H1 (cell line): ENCODE data around the gene EGFR. TPM values are rescaled to one million over a fixed set of nuclear protein-coding genes. Genes with fewer than 3 reads are reported as not detected.

ENCODE experiments used
- CTCF ChIA-PET: fragments of 300-600 bp; sonication (Branson Sonifier 250); formaldehyde crosslinking; loops from one replicate; lab custom pipeline; 2021; ENCODE audit not compliant: partially characterized antibody; lab: Charles Lee
- POLR2A ChIA-PET: fragments of 300-600 bp; sonication (Branson Sonifier 250); formaldehyde crosslinking; loops from one replicate; lab custom pipeline; 2021; ENCODE audit warnings: inconsistent platforms; ENCODE audit not compliant: partially characterized antibody; lab: Charles Lee
- DNase-seq, 2 experiments: peaks; one replicate each; pipeline versions ENCODE4 v3.0.0 to v3.0.0-alpha.2; 2010 to 2022; ENCODE audit warnings: low spot score in 2 of 2, low read depth in 1 of 2, mixed read lengths in 1 of 2
- FAIRE-seq: peaks from 2 replicates; lab custom pipeline; 2011; peaks lifted over from hg19 to GRCh38; lab: Jason Lieb, UNC
- H2AFZ ChIP-seq: 2 replicates; pipeline ENCODE4 v1.8.1; 2012; ENCODE audit warnings: low read length, inconsistent platforms
- H2AK5ac ChIP-seq: 2 replicates; pipeline ENCODE4 v1.6.1; 2013; ENCODE audit warnings: low read depth, low read length
- H2BK120ac ChIP-seq: replicated peaks from 2 replicates; pipeline ENCODE3; 2013; ENCODE audit warnings: low read depth, low read length, inconsistent platforms
- H2BK12ac ChIP-seq: 2 replicates; pipeline ENCODE4 v1.6.1; 2013; ENCODE audit warnings: low read depth, low read length
- H2BK15ac ChIP-seq: 2 replicates; pipeline ENCODE4 v1.6.1; 2013; ENCODE audit warnings: low read length
- H2BK20ac ChIP-seq: 2 replicates; pipeline ENCODE4 v1.6.1; 2013; ENCODE audit warnings: low read length
- H2BK5ac ChIP-seq: 2 replicates; pipeline ENCODE4 v1.6.1; 2013; ENCODE audit warnings: low read depth, low read length
- H3K14ac ChIP-seq: 2 replicates; pipeline ENCODE4 v1.6.1; 2013; ENCODE audit warnings: inconsistent platforms; ENCODE audit not compliant: insufficient read length
- H3K18ac ChIP-seq: 2 replicates; pipeline ENCODE4 v1.6.1; 2013; ENCODE audit warnings: low read length; ENCODE audit errors: extremely low read depth
- H3K23ac ChIP-seq: 2 replicates; pipeline ENCODE4 v1.6.1; 2013; ENCODE audit warnings: inconsistent platforms; ENCODE audit not compliant: insufficient read length
- H3K23me2 ChIP-seq: 2 replicates; pipeline ENCODE4 v1.6.1; 2013; ENCODE audit warnings: low read depth, low read length
- H3K27ac ChIP-seq: 2 replicates; pipeline ENCODE4 v1.6.1; 2011; ENCODE audit warnings: low read depth, low read length, inconsistent platforms
- H3K27me3 ChIP-seq, 4 experiments: replicated peaks in 1 of 4; 1 replicate in 1 of 4; 2 replicates in 3 of 4; pipeline versions ENCODE4 v1.6.1 to v1.8.1; 2011 to 2013; ENCODE audit warnings: low read length in 3 of 4, mild to moderate bottlenecking in 3 of 4, inconsistent platforms in 2 of 4, mixed read lengths in 2 of 4, moderate library complexity in 1 of 4; ENCODE audit not compliant: control insufficient read depth in 3 of 4, insufficient read depth in 3 of 4; ENCODE audit errors: extremely low read depth in 1 of 4
- H3K36me3 ChIP-seq, 4 experiments: 2 replicates each; pipeline versions ENCODE4 v1.6.1 to v1.8.1; 2011 to 2013; ENCODE audit warnings: mild to moderate bottlenecking in 4 of 4, low read length in 3 of 4, moderate library complexity in 2 of 4, control low read depth in 1 of 4, inconsistent platforms in 1 of 4; ENCODE audit not compliant: insufficient read depth in 4 of 4, control insufficient read depth in 2 of 4
- H3K4ac ChIP-seq: replicated peaks from 2 replicates; pipeline ENCODE3; 2013; ENCODE audit warnings: low read length, low read depth, mixed read lengths, inconsistent platforms; ENCODE audit not compliant: insufficient read length
- H3K4me1 ChIP-seq, 4 experiments: replicated peaks in 1 of 4; 1 replicate in 1 of 4; 2 replicates in 3 of 4; pipeline versions ENCODE4 v1.6.1 to v1.8.1; 2011 to 2013; ENCODE audit warnings: low read length in 3 of 4, inconsistent platforms in 2 of 4, mixed read lengths in 1 of 4; ENCODE audit not compliant: insufficient read depth in 4 of 4, control insufficient read depth in 3 of 4
- H3K4me2 ChIP-seq, 2 experiments: 2 replicates each; pipeline versions ENCODE4 v1.6.1 to v1.8.1; 2011 to 2013; ENCODE audit warnings: low read depth in 2 of 2, low read length in 2 of 2, control low read depth in 1 of 2, inconsistent platforms in 1 of 2, mild to moderate bottlenecking in 1 of 2; ENCODE audit not compliant: insufficient read depth in 1 of 2
- H3K4me3 ChIP-seq, 4 experiments: fragments of 200-600, 300-600 bp in 1 of 4; sonication (generic), shearing (Covaris generic), sonication (Bioruptor Twin) in 1 of 4; 2 replicates each; pipeline versions ENCODE4 v1.5.1 to v1.8.1; 2011 to 2016; ENCODE audit warnings: low read length in 4 of 4, low read depth in 3 of 4, control low read depth in 2 of 4, inconsistent platforms in 2 of 4, mild to moderate bottlenecking in 2 of 4, mixed read lengths in 1 of 4, moderate library complexity in 1 of 4; ENCODE audit not compliant: insufficient read depth in 2 of 4; ENCODE audit errors: extremely low read depth in 1 of 4
- H3K56ac ChIP-seq: replicated peaks from 2 replicates; pipeline ENCODE3; 2013; ENCODE audit warnings: low read depth, mild to moderate bottlenecking, mixed read lengths, low read length, inconsistent platforms; ENCODE audit not compliant: insufficient read length
- H3K79me1 ChIP-seq: 2 replicates; pipeline ENCODE4 v1.6.1; 2013; ENCODE audit warnings: low read depth, low read length, control low read depth
- H3K79me2 ChIP-seq, 2 experiments: 2 replicates each; pipeline versions ENCODE4 v1.6.1 to v1.8.1; 2012 to 2013; ENCODE audit warnings: low read length in 2 of 2, mild to moderate bottlenecking in 2 of 2, inconsistent platforms in 1 of 2; ENCODE audit not compliant: insufficient read depth in 2 of 2, control insufficient read depth in 1 of 2
- H3K9ac ChIP-seq, 4 experiments: replicated peaks in 1 of 4; 1 replicate in 1 of 4; 2 replicates in 3 of 4; pipeline versions ENCODE4 v1.6.1 to v1.8.1; 2011 to 2013; ENCODE audit warnings: low read depth in 3 of 4, low read length in 3 of 4, control low read depth in 2 of 4, mild to moderate bottlenecking in 2 of 4, moderate library complexity in 2 of 4, inconsistent platforms in 1 of 4; ENCODE audit errors: extremely low read depth in 1 of 4
- H3K9me3 ChIP-seq, 2 experiments: 2 replicates each; pipeline versions ENCODE4 v1.6.1 to v1.8.1; 2012 to 2013; ENCODE audit warnings: mild to moderate bottlenecking in 2 of 2, moderate library complexity in 2 of 2, control low read depth in 1 of 2, inconsistent platforms in 1 of 2, low read depth in 1 of 2, low read length in 1 of 2, mixed read lengths in 1 of 2; ENCODE audit not compliant: insufficient read depth in 2 of 2
- H4K20me1 ChIP-seq, 2 experiments: replicated peaks in 1 of 2; 2 replicates each; pipeline versions ENCODE3 to v1.8.1; 2011 to 2013; ENCODE audit warnings: inconsistent platforms in 2 of 2, low read length in 2 of 2, mild to moderate bottlenecking in 1 of 2; ENCODE audit not compliant: insufficient read depth in 2 of 2, control insufficient read depth in 1 of 2
- H4K5ac ChIP-seq: 2 replicates; pipeline ENCODE4 v1.6.1; 2013; ENCODE audit warnings: low read length, low read depth, mixed read lengths, inconsistent platforms; ENCODE audit not compliant: insufficient read length
- H4K8ac ChIP-seq: 2 replicates; pipeline ENCODE4 v1.8.0; 2013; ENCODE audit warnings: mild to moderate bottlenecking, moderate library complexity, low read length, inconsistent platforms; ENCODE audit not compliant: insufficient read depth; ENCODE audit errors: extremely low read depth
- H4K91ac ChIP-seq: replicated peaks from 2 replicates; pipeline ENCODE3; 2013; ENCODE audit warnings: low read length, mixed read lengths, inconsistent platforms; ENCODE audit not compliant: insufficient read length
- CHD2 ChIP-seq: IDR thresholded peaks from 2 replicates; pipeline ENCODE4 v1.6.1; 2012; ENCODE audit warnings: low read length, improper control_type of control experiment
- TEAD4 ChIP-seq: IDR thresholded peaks from 2 replicates; pipeline ENCODE4 v1.6.1; 2012; ENCODE audit warnings: low read depth, low read length, inconsistent platforms, mixed read lengths
- WGBS, 2 experiments: shearing (Covaris generic) in 1 of 2; methylation state at CpG; one replicate each; pipeline versions ENCODE4 v1.1.6 to v1.1.7; 2013 to 2015; ENCODE audit warnings: low lambda C conversion rate in 2 of 2, mixed read lengths in 2 of 2, inconsistent platforms in 1 of 2, low coverage in 1 of 2, missing lambda C conversion rate in 1 of 2; ENCODE audit not compliant: insufficient replicate concordance in 2 of 2, insufficient coverage in 1 of 2, insufficient read length in 1 of 2; ENCODE audit errors: extremely low coverage in 1 of 2, missing lambda C conversion rate in 1 of 2; 5-methylcytosine and 5-hydroxymethylcytosine counted together
- polyA plus RNA-seq, 7 experiments: library from polyadenylated mRNA; depleted of rRNA in 3 of 7; stranded (reverse) in 5 of 7; unstranded in 2 of 7; fragments of >200 nt in 5 of 7; fragments of 200-250 nt in 2 of 7; gene quantifications; 1 replicate in 5 of 7; 2 replicates in 1 of 7; 4 replicates in 1 of 7; pipeline versions ENCODE4 v1.2.1 to v1.2.3, GENCODE V29; 2011 to 2013; ENCODE audit warnings: missing spikeins in 2 of 7, mixed read lengths in 2 of 7
- total RNA-seq: library from RNA; stranded (reverse); fragmentation: NEBNext Ultra II Directional; extraction: Animal tissue kit (Norgen Biotek cat#: 25700); gene quantifications from 2 replicates; pipeline ENCODE4 v1.2.1, GENCODE V29; 2021

EGFR gene
- total and polyA plus RNA-seq, 2 of the 8 experiments (the other 6 are each of a cell fraction or from before 2014, with no cell fraction given), result 1.9 to 5.8 TPM

GRCh38 chr7:55043691-55044370 lies 25.0 kb downstream of the EGFR start:
- no peak overlapping the region for H2BK120ac ChIP-seq
- no peak overlapping the region for H3K27ac ChIP-seq
- no peaks in the 10 kb centered on the region for H3K23me2 ChIP-seq
- H3K27me3 ChIP-seq, result no peaks in the 10 kb centered on the region
- H2BK5ac ChIP-seq, result no peak overlapping the region
- no peak overlapping the region for H3K14ac ChIP-seq
- no peaks in the 10 kb centered on the region for H3K4me1 ChIP-seq
- FAIRE-seq (no peak), DNase-seq (no peak)
- TF ChIP-seq TEAD4 (0 out of 2 replicates have a peak, but pooled peaks have one; percentile 15), CHD2 (no peak)
- no peaks in the 10 kb centered on the region for H4K20me1 ChIP-seq
- ChIA-PET CTCF (interaction anchor here (1.1 to 1.3 kb wide), 4 partner anchors 18 to 270 kb away, joined by 3 to 6 read pairs (median 3); no protein-coding TSS in a partner anchor), POLR2A (interaction anchor here (0.7 kb wide), 1 partner anchor 66 kb away, joined by 4 read pairs; no protein-coding TSS in a partner anchor)
- H2AK5ac ChIP-seq, result no peak overlapping the region
- no peaks in the 10 kb centered on the region for H3K79me1 ChIP-seq
- no peak overlapping the region for H3K56ac ChIP-seq
- H4K91ac ChIP-seq, result no peak overlapping the region
- H2BK12ac ChIP-seq, result no peak overlapping the region
- H4K5ac ChIP-seq, result no peak overlapping the region
- no peak overlapping the region for H3K23ac ChIP-seq
- H3K9ac ChIP-seq, result no peak overlapping the region
- no peak overlapping the region; the same call in 1 of the 2 replicates for H4K8ac ChIP-seq
- H3K4me2 ChIP-seq, result no peak overlapping the region
- H3K36me3 ChIP-seq, result no peaks in the 10 kb centered on the region
- 89% methylated on average over 3 of the region's 3 CpGs; no CpG with 5 or more reads in 1 of the 2 experiments for WGBS, 2 experiments
- no peak overlapping the region for H3K18ac ChIP-seq
- H3K9me3 ChIP-seq, result no peaks in the 10 kb centered on the region
- H3K79me2 ChIP-seq, result no peaks in the 10 kb centered on the region
- H2BK20ac ChIP-seq, result no peak overlapping the region
- H3K4me3 ChIP-seq, result no peak overlapping the region
- no peak overlapping the region for H2BK15ac ChIP-seq
- no peak overlapping the region for H2AFZ ChIP-seq
- H3K4ac ChIP-seq, result no peak overlapping the region
